GM12875 (cell line): ENCODE measurements around the gene MSRB3.
"Not testable (repeated sequence)": the region's sequence is repeated elsewhere in the genome, so short reads cannot be mapped to it uniquely, and the experiment has no call there.

ENCODE experiments used
- H3K4me3 ChIP-seq: one replicate; pipeline ENCODE4 v1.5.1; 2011; ENCODE audit warnings: low read depth, low read length, control low read depth
- CTCF ChIP-seq: IDR thresholded peaks from 2 replicates; pipeline ENCODE4 v1.5.1; 2011; ENCODE audit warnings: low read depth, mild to moderate bottlenecking, control low read depth, inconsistent platforms, low read length, moderate library complexity, borderline replicate concordance; ENCODE audit not compliant: insufficient read depth

MSRB3 gene

GRCh38 chr12:65313719-65314317, 35.3 kb downstream of the MSRB3 start:
- no peak for TF ChIP-seq CTCF
- H3K4me3 ChIP-seq, result no peak overlapping the region

DNA sequence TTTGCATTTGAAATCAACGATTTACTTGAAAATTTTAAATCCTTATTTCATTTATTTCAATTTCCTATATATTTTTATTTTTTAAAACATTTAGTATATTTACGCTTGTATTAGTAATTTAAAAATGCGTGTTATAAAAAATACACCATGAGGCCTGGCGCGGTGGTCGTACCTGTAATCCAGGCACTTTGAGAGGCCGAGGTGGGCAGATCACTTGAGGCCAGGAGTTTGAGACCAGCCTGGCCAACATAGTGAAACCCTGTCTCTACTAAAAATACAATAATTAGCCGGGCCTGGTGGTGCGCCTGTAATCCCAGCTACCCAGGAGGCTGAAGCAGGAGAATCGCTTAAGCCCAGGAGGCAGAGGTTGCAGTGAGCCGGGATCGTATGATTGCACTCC, 36.8 kb downstream of the MSRB3 start:
- not testable (repeated sequence) for H3K4me3 ChIP-seq

GRCh38 chr12:65318186-65318685, 39.8 kb downstream of the MSRB3 start:
- H3K4me3 ChIP-seq, result no peak overlapping the region
- TF ChIP-seq CTCF, result no peak

DNA sequence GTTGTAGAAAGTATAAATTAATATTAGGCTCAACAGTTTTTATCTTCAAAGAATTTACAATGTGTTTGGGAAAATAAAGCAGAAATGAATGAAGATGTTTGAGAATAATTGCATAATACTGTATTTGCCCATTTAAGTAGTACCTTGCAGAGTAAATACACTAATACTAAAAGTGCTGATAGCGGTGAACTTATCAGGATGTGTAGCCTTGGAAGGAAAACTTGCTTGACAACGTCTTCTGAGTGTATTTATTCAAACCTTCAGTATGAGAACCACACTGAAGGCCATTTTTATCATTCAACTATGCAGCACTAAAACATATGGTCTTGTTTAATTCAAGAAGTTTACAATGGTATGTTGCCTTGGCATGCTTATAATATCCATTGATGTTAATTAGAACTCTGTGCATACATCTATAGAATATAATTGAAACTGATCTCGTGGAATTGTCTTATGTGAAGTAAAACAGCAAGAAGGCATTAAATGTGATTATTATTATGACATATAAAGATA, 41.3 kb downstream of the MSRB3 start:
- no peak for TF ChIP-seq CTCF
- H3K4me3 ChIP-seq, result no peak overlapping the region

GRCh38 chr12:65323070-65323469, 44.6 kb downstream of the MSRB3 start:
- TF ChIP-seq CTCF, result no peak
- H3K4me3 ChIP-seq, result no peak overlapping the region

- no peak overlapping the region for H3K4me3 ChIP-seq
- TF ChIP-seq CTCF, result no peak
Measured at GRCh38 chr12:65324056-65324455, 45.6 kb downstream of the MSRB3 start.

GRCh38 chr12:65324551-65324950, 46.1 kb downstream of the MSRB3 start:
- TF ChIP-seq CTCF, result no peak
- H3K4me3 ChIP-seq, result no peak overlapping the region
